Osteoblast (primary cell): ENCODE measurements around the gene PTPRT. TPM values are rescaled to one million over a fixed set of nuclear protein-coding genes. Genes with fewer than 3 reads are reported as not detected.

ENCODE experiments used
- DNase-seq: peaks from one replicate; pipeline ENCODE4 v3.0.0; 2011; ENCODE audit warnings: low spot score, mixed read lengths; ENCODE audit not compliant: insufficient read length; ENCODE audit errors: missing footprints
- H2AFZ ChIP-seq: 2 replicates; pipeline ENCODE4 v1.6.0; 2011; ENCODE audit warnings: mild to moderate bottlenecking, low read length
- H3K27ac ChIP-seq: 2 replicates; pipeline ENCODE4 v1.5.1; 2011; ENCODE audit warnings: mild to moderate bottlenecking, low read depth, low read length, moderate library complexity
- H3K27me3 ChIP-seq: 2 replicates; pipeline ENCODE4 v1.6.0; 2012; ENCODE audit warnings: mild to moderate bottlenecking, control low read depth, inconsistent platforms, low read length, moderate library complexity; ENCODE audit not compliant: insufficient read depth
- H3K36me3 ChIP-seq: 2 replicates; pipeline ENCODE4 v1.5.1; 2011; ENCODE audit warnings: mild to moderate bottlenecking, low read length, control low read depth, moderate library complexity; ENCODE audit not compliant: insufficient read depth
- H3K4me1 ChIP-seq: 2 replicates; pipeline ENCODE4 v1.5.1; 2011; ENCODE audit warnings: mild to moderate bottlenecking, low read length, control low read depth, moderate library complexity; ENCODE audit not compliant: insufficient read depth
- H3K4me2 ChIP-seq: 2 replicates; pipeline ENCODE4 v1.6.0; 2011; ENCODE audit warnings: mild to moderate bottlenecking, low read length; ENCODE audit not compliant: insufficient read depth
- H3K4me3 ChIP-seq: fragments of 200-600 bp; sonication (generic); 3 replicates; pipeline ENCODE4 v1.5.1; 2012; ENCODE audit warnings: mild to moderate bottlenecking, low read length, inconsistent platforms; ENCODE audit not compliant: insufficient read depth
- H3K79me2 ChIP-seq: 2 replicates; pipeline ENCODE4 v1.6.0; 2012; ENCODE audit warnings: mild to moderate bottlenecking, low read length, control low read depth, inconsistent platforms; ENCODE audit not compliant: insufficient read depth
- H3K9me3 ChIP-seq: 2 replicates; pipeline ENCODE4 v1.5.1; 2011; ENCODE audit warnings: low read depth, low read length, control low read depth
- H4K20me1 ChIP-seq: 2 replicates; pipeline ENCODE4 v1.6.0; 2012; ENCODE audit warnings: mild to moderate bottlenecking, low read length, control low read depth; ENCODE audit not compliant: insufficient read depth
- CTCF ChIP-seq: IDR thresholded peaks from 2 replicates; pipeline ENCODE4 v1.5.1; 2011; ENCODE audit warnings: mild to moderate bottlenecking, low read depth, low read length, moderate library complexity; ENCODE audit errors: extremely low read depth
- total RNA-seq: library from RNA; depleted of rRNA; stranded (reverse); fragments of >200 nt; gene quantifications from 2 replicates; pipeline ENCODE4 v1.2.3, GENCODE V29; 2012

Gene PTPRT
- total RNA-seq, 1 donor: not detected

GRCh38 chr20:42886801-42887200 lies 302.9 kb downstream of the PTPRT start:
- H3K4me2 ChIP-seq: no peak overlapping the region
- TF ChIP-seq CTCF: no peak
- no peaks in the 10 kb centered on the region for H3K36me3 ChIP-seq
- no peaks in the 10 kb centered on the region for H3K9me3 ChIP-seq
- H3K4me1 ChIP-seq: no peaks in the 10 kb centered on the region
- H3K79me2 ChIP-seq: no peaks in the 10 kb centered on the region
- H2AFZ ChIP-seq: no peak overlapping the region
- H3K27ac ChIP-seq: no peak overlapping the region
- no peak overlapping the region for H3K4me3 ChIP-seq
- no peak for DNase-seq
- no peaks in the 10 kb centered on the region for H4K20me1 ChIP-seq
- no peaks in the 10 kb centered on the region for H3K27me3 ChIP-seq

GRCh38 chr20:42886046-42886445 lies 303.7 kb downstream of the PTPRT start:
- no peak overlapping the region for H3K4me2 ChIP-seq
- H3K79me2 ChIP-seq: no peaks in the 10 kb centered on the region
- H3K27ac ChIP-seq: no peak overlapping the region
- H3K4me1 ChIP-seq: no peaks in the 10 kb centered on the region
- DNase-seq: no peak
- H3K27me3 ChIP-seq: no peaks in the 10 kb centered on the region
- no peaks in the 10 kb centered on the region for H3K36me3 ChIP-seq
- H2AFZ ChIP-seq: no peak overlapping the region
- no peak overlapping the region for H3K4me3 ChIP-seq
- H4K20me1 ChIP-seq: no peaks in the 10 kb centered on the region
- no peak for TF ChIP-seq CTCF
- H3K9me3 ChIP-seq: no peaks in the 10 kb centered on the region

GRCh38 chr20:42875581-42875980 lies 314.1 kb downstream of the PTPRT start:
- no peaks in the 10 kb centered on the region for H3K4me1 ChIP-seq
- TF ChIP-seq CTCF: no peak
- no peaks in the 10 kb centered on the region for H3K36me3 ChIP-seq
- DNase-seq: no peak
- no peak overlapping the region for H2AFZ ChIP-seq
- H3K9me3 ChIP-seq: no peaks in the 10 kb centered on the region
- no peaks in the 10 kb centered on the region for H4K20me1 ChIP-seq
- no peak overlapping the region for H3K4me2 ChIP-seq
- H3K27me3 ChIP-seq: no peaks in the 10 kb centered on the region
- H3K79me2 ChIP-seq: no peaks in the 10 kb centered on the region
- no peak overlapping the region for H3K4me3 ChIP-seq
- H3K27ac ChIP-seq: no peak overlapping the region

GRCh38 chr20:42873259-42873658 lies 316.4 kb downstream of the PTPRT start:
- no peak overlapping the region for H3K27ac ChIP-seq
- no peak overlapping the region for H3K4me2 ChIP-seq
- H3K27me3 ChIP-seq: no peaks in the 10 kb centered on the region
- H3K4me3 ChIP-seq: no peak overlapping the region
- H3K4me1 ChIP-seq: no peaks in the 10 kb centered on the region
- H2AFZ ChIP-seq: no peak overlapping the region
- no peak for TF ChIP-seq CTCF
- H3K79me2 ChIP-seq: no peaks in the 10 kb centered on the region
- H3K9me3 ChIP-seq: no peaks in the 10 kb centered on the region
- no peaks in the 10 kb centered on the region for H4K20me1 ChIP-seq
- DNase-seq: no peak
- no peaks in the 10 kb centered on the region for H3K36me3 ChIP-seq
